Measurements from ENCODE around the gene GALNT6.

GALNT6 gene

GRCh38 chr12:51429700-51430099 is 38.5 kb upstream of the GALNT6 start:
- peak; percentile 25 for DNase-seq (ENCODE audit: low spot score)
- no peak for TF ChIP-seq CTCF (IDR thresholded peaks at IDR 0.05; ENCODE audit: extremely low read depth, missing control alignments)

GRCh38 chr12:51428256-51428655 is 37.0 kb upstream of the GALNT6 start:
- DNase-seq (ENCODE audit: low spot score) = no peak
- TF ChIP-seq CTCF (IDR thresholded peaks at IDR 0.05; ENCODE audit: extremely low read depth, missing control alignments) = no peak

GRCh38 chr12:51424662-51425539 is 33.7 kb upstream of the GALNT6 start, which contains the start of gene SLC4A8:
Gene SLC4A8, plus strand, starts transcription at chr12:51424831. Its CDS starts 157 bp downstream, at chr12:51424988.
- DNase-seq (ENCODE audit: low spot score) = peak; percentile 93
- peak; percentile 80 for TF ChIP-seq CTCF (IDR thresholded peaks at IDR 0.05; ENCODE audit: extremely low read depth, missing control alignments)

- DNase-seq (ENCODE audit: low spot score) = no peak
- TF ChIP-seq CTCF (IDR thresholded peaks at IDR 0.05; ENCODE audit: extremely low read depth, missing control alignments) = no peak
Measured at GRCh38 chr12:51424094-51424661, 33.0 kb upstream of the GALNT6 start.

GRCh38 chr12:51421266-51421884 is 30.2 kb upstream of the GALNT6 start:
- TF ChIP-seq CTCF (IDR thresholded peaks at IDR 0.05; ENCODE audit: extremely low read depth, missing control alignments) = peak; percentile 45
- DNase-seq (ENCODE audit: low spot score) = peak; percentile 65

GRCh38 chr12:51419425-51420193 is 28.4 kb upstream of the GALNT6 start:
- no peak for DNase-seq (ENCODE audit: low spot score)
- no peak for TF ChIP-seq CTCF (IDR thresholded peaks at IDR 0.05; ENCODE audit: extremely low read depth, missing control alignments)
